GM21717 (cell line): ENCODE measurements around the gene AARSD1.
"Not testable (repeated sequence)": the region's sequence is repeated elsewhere in the genome, so short reads cannot be mapped to it uniquely, and the experiment has no call there.

Experiments
- ATAC-seq: cut with Tn5 transposase; IDR thresholded peaks from one replicate; pipeline ENCODE4 v1.9.1; 2021; ENCODE audit warnings: mild to moderate bottlenecking, moderate library complexity; ENCODE audit not compliant: unreplicated experiment

AARSD1 gene

DNA sequence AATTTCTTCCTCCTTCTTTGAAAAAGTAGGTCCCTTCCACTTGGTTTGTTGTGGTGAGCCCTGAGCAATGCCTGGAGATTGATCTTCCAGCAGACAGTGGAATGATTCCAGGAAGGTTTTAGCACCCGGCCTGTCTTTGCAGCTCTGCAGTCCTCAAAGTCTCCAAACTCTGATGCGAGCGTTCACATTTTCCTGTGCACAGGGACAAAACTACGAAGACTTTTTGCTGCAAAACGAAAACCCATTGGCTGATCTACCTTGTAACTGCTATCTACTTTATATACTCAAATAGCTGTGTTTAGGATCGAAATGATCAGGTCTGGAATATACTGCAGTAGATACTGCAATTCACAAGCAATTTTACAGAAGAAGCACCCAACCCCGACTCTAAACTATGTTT lies 42.0 kb downstream of the AARSD1 start:
- no peak for ATAC-seq

GRCh38 chr17:42920922-42921321 lies 43.3 kb downstream of the AARSD1 start:
- ATAC-seq, result no peak

- ATAC-seq, result no peak
Observed at GRCh38 chr17:42920106-42920900, 44.0 kb downstream of the AARSD1 start.

GRCh38 chr17:42919522-42920077 lies 44.7 kb downstream of the AARSD1 start:
- ATAC-seq, result not testable (repeated sequence)

GRCh38 chr17:42918902-42919521 lies 45.2 kb downstream of the AARSD1 start:
- ATAC-seq, result no peak

- ATAC-seq, result no peak
Observed at GRCh38 chr17:42917236-42917603, 47.0 kb downstream of the AARSD1 start.

GRCh38 chr17:42916388-42917235 lies 47.6 kb downstream of the AARSD1 start:
- ATAC-seq, result not testable (repeated sequence)

- not testable (repeated sequence) for ATAC-seq
Observed at GRCh38 chr17:42915288-42915687, 49.0 kb downstream of the AARSD1 start.

GRCh38 chr17:42913981-42914617 lies 50.2 kb downstream of the AARSD1 start:
- ATAC-seq, result no peak

DNA sequence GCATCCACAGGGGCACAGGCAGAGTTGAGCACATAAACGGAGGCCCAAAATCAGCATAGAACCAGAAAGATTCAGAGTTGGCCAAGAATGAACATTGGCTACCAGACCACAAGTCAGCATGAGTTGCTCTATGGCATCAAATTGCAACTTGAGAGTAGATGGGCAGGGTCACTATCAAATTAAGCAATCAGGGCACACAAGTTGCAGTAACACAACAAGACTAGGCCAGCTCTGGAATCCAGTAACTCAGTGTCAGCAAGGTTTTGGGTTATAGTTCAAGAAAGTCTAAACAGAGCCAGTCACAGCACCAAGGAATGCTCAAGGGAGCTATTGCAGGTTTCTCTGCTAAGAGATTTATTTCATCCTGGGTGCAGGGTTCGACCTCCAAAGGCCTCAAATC lies 50.7 kb downstream of the AARSD1 start:
- no peak for ATAC-seq

- ATAC-seq, result no peak
Observed at GRCh38 chr17:42908872-42909700, 55.2 kb downstream of the AARSD1 start.

GRCh38 chr17:42906772-42907446 lies 57.3 kb downstream of the AARSD1 start:
- no peak for ATAC-seq

GRCh38 chr17:42904110-42904469 lies 60.2 kb downstream of the AARSD1 start:
- no peak for ATAC-seq

- no peak for ATAC-seq
Observed at GRCh38 chr17:42901535-42902229, 62.6 kb downstream of the AARSD1 start.
